Immature natural killer cell (primary cell): ENCODE results near the gene PNPO. TPM values are rescaled to one million over a fixed set of nuclear protein-coding genes. Genes with fewer than 3 reads are reported as not detected.
"Not testable (repeated sequence)": the region's sequence is repeated elsewhere in the genome, so short reads cannot be mapped to it uniquely, and the experiment has no call there.

Experiments used
- DNase-seq, 3 donors: peaks; one replicate each; pipeline ENCODE4 v3.0.0; 2022; ENCODE audit warnings: mixed read lengths in 1 of 3
- H3K27ac Mint-ChIP-seq, 6 donors: one replicate each; pipeline ENCODE4 v1.8.0; 2020; ENCODE audit warnings: mixed read lengths in 6 of 6, mild to moderate bottlenecking in 5 of 6, inconsistent platforms in 4 of 6, moderate library complexity in 3 of 6
- H3K27me3 Mint-ChIP-seq, 3 donors: one replicate each; pipeline ENCODE4 v1.8.0; 2020 to 2021; ENCODE audit warnings: low read depth in 3 of 3, mild to moderate bottlenecking in 3 of 3, mixed read lengths in 3 of 3, moderate library complexity in 3 of 3, inconsistent platforms in 1 of 3
- H3K36me3 Mint-ChIP-seq, 3 donors: one replicate each; pipeline ENCODE4 v1.8.0; 2020; ENCODE audit warnings: mixed read lengths in 3 of 3, inconsistent platforms in 2 of 3, mild to moderate bottlenecking in 2 of 3
- H3K4me1 Mint-ChIP-seq, 2 donors: one replicate each; pipeline ENCODE4 v1.8.0; 2020; ENCODE audit warnings: inconsistent platforms in 2 of 2, mild to moderate bottlenecking in 2 of 2, mixed read lengths in 2 of 2, moderate library complexity in 1 of 2
- H3K4me3 Mint-ChIP-seq, 5 donors: one replicate each; pipeline ENCODE4 v1.8.0; 2020; ENCODE audit warnings: mild to moderate bottlenecking in 5 of 5, mixed read lengths in 5 of 5, inconsistent platforms in 3 of 5, moderate library complexity in 3 of 5
- H3K9me3 Mint-ChIP-seq, 6 donors: one replicate each; pipeline ENCODE4 v1.8.0; 2020; ENCODE audit warnings: mild to moderate bottlenecking in 6 of 6, mixed read lengths in 6 of 6, inconsistent platforms in 4 of 6, moderate library complexity in 3 of 6
- polyA plus RNA-seq, 3 donors: library from polyadenylated mRNA; unstranded; fragments of 300-500 nt; fragmentation: Illumina TruSeq; gene quantifications; one replicate each; pipeline ENCODE4 v1.2.3, GENCODE V29; 2021

The PNPO gene
- polyA plus RNA-seq, 3 donors from 2014 or later = 14.3 to 21.2 (median 18.6) TPM

GRCh38 chr17:47906443-47906842 is 34.9 kb upstream of the PNPO start:
- Mint-ChIP-seq H3K4me1 (peaks cover 41 to 68% of the 10 kb centered on the region in 2 donors), H3K4me3 (no peak overlapping the region), H3K27me3 (peaks cover 0 to 2% (median 0%) of the 10 kb centered on the region in 3 donors), H3K9me3 (no peaks in the 10 kb centered on the region), H3K36me3 (peaks cover 0 to 13% (median 0%) of the 10 kb centered on the region in 3 donors), H3K27ac (peak overlapping the region in 3 of 6 donors; percentile 13 to 78 (median 36))
- DNase-seq = no peak

- H3K36me3 Mint-ChIP-seq = peaks cover 0 to 8% (median 0%) of the 10 kb centered on the region in 3 donors
- peak overlapping the region; percentile 8 to 65 (median 44) for H3K27ac Mint-ChIP-seq
- peaks cover 30 to 56% of the 10 kb centered on the region in 2 donors for H3K4me1 Mint-ChIP-seq
- DNase-seq = no peak
- no peaks in the 10 kb centered on the region for H3K9me3 Mint-ChIP-seq
- H3K27me3 Mint-ChIP-seq = peaks cover 0 to 2% (median 1%) of the 10 kb centered on the region in 3 donors
- H3K4me3 Mint-ChIP-seq = peak overlapping the region; percentile 3 to 51 (median 36)
These were observed 33.3 kb upstream of the PNPO start for GRCh38 chr17:47907932-47908562.

GRCh38 chr17:47913050-47913449 is 28.3 kb upstream of the PNPO start:
- peaks cover 0 to 1% (median 0%) of the 10 kb centered on the region in 3 donors for H3K27me3 Mint-ChIP-seq
- peaks cover 12 to 27% of the 10 kb centered on the region in 2 donors for H3K4me1 Mint-ChIP-seq
- no peak overlapping the region for H3K4me3 Mint-ChIP-seq
- H3K36me3 Mint-ChIP-seq = peaks cover 6 to 14% (median 14%) of the 10 kb centered on the region in 3 donors
- H3K9me3 Mint-ChIP-seq = no peaks in the 10 kb centered on the region
- no peak overlapping the region for H3K27ac Mint-ChIP-seq
- no peak for DNase-seq

GRCh38 chr17:47914306-47914948 is 26.9 kb upstream of the PNPO start:
- peaks cover 4 to 17% of the 10 kb centered on the region in 2 donors for H3K4me1 Mint-ChIP-seq
- H3K4me3 Mint-ChIP-seq = no peak overlapping the region
- H3K36me3 Mint-ChIP-seq = peaks cover 6 to 14% (median 14%) of the 10 kb centered on the region in 3 donors
- H3K27ac Mint-ChIP-seq = peak overlapping the region in 2 of 6 donors; percentile 40 to 78
- no peak for DNase-seq
- H3K9me3 Mint-ChIP-seq = no peaks in the 10 kb centered on the region
- H3K27me3 Mint-ChIP-seq = peaks cover 0 to 1% (median 0%) of the 10 kb centered on the region in 3 donors

- Mint-ChIP-seq H3K4me3 (no peak overlapping the region), H3K9me3 (no peaks in the 10 kb centered on the region), H3K27ac (no peak overlapping the region), H3K36me3 (peaks cover 9 to 18% (median 14%) of the 10 kb centered on the region in 3 donors), H3K4me1 (peaks cover 4 to 7% of the 10 kb centered on the region in 2 donors), H3K27me3 (peaks cover 0 to 1% (median 0%) of the 10 kb centered on the region in 3 donors)
- DNase-seq = no peak
These were observed 25.5 kb upstream of the PNPO start for GRCh38 chr17:47915776-47916398.

GRCh38 chr17:47916489-47917208 is 24.7 kb upstream of the PNPO start:
- H3K27me3 Mint-ChIP-seq = peaks cover 0 to 1% (median 0%) of the 10 kb centered on the region in 3 donors
- H3K4me3 Mint-ChIP-seq = no peak overlapping the region
- peaks cover 4 to 7% of the 10 kb centered on the region in 2 donors for H3K4me1 Mint-ChIP-seq
- no peaks in the 10 kb centered on the region for H3K9me3 Mint-ChIP-seq
- no peak for DNase-seq
- H3K36me3 Mint-ChIP-seq = peaks cover 10 to 19% (median 17%) of the 10 kb centered on the region in 3 donors
- peak overlapping the region in 2 of 6 donors; percentile 35 to 52 for H3K27ac Mint-ChIP-seq

- Mint-ChIP-seq H3K36me3 (peaks cover 14 to 23% (median 19%) of the 10 kb centered on the region in 3 donors), H3K27ac (peak overlapping the region in 1 of 6 donors; percentile 45)
These were observed 23.8 kb upstream of the PNPO start for GRCh38 chr17:47917581-47917980.

GRCh38 chr17:47918006-47918405 is 23.4 kb upstream of the PNPO start:
- Mint-ChIP-seq H3K4me1 (peaks cover 3 to 7% of the 10 kb centered on the region in 2 donors), H3K4me3 (no peak overlapping the region), H3K27ac (peak overlapping the region in 2 of 6 donors; percentile 7 to 45), H3K36me3 (peaks cover 14 to 23% (median 19%) of the 10 kb centered on the region in 3 donors), H3K9me3 (no peaks in the 10 kb centered on the region), H3K27me3 (no peaks in the 10 kb centered on the region)
- no peak for DNase-seq

More at GRCh38 chr17:47917581-47917980, 23.8 kb upstream of the PNPO start:
- Mint-ChIP-seq H3K9me3 (no peaks in the 10 kb centered on the region), H3K4me1 (peaks cover 3 to 7% of the 10 kb centered on the region in 2 donors), H3K4me3 (no peak overlapping the region), H3K27me3 (no peaks in the 10 kb centered on the region)
- no peak for DNase-seq

GRCh38 chr17:47918991-47919390 is 22.4 kb upstream of the PNPO start:
- H3K27me3 Mint-ChIP-seq = no peaks in the 10 kb centered on the region
- H3K9me3 Mint-ChIP-seq = no peaks in the 10 kb centered on the region
- DNase-seq = no peak
- peaks cover 14 to 30% (median 19%) of the 10 kb centered on the region in 3 donors for H3K36me3 Mint-ChIP-seq
- peaks cover 3 to 7% of the 10 kb centered on the region in 2 donors for H3K4me1 Mint-ChIP-seq
- no peak overlapping the region for H3K27ac Mint-ChIP-seq
- H3K4me3 Mint-ChIP-seq = no peak overlapping the region

- peaks cover 14 to 37% (median 19%) of the 10 kb centered on the region in 3 donors for H3K36me3 Mint-ChIP-seq
- H3K27ac Mint-ChIP-seq = not testable (repeated sequence)
These were observed 21.5 kb upstream of the PNPO start for GRCh38 chr17:47919889-47920288.

GRCh38 chr17:47924785-47925677 is 16.3 kb upstream of the PNPO start:
- no peaks in the 10 kb centered on the region for H3K4me1 Mint-ChIP-seq
- peaks cover 0 to 4% (median 0%) of the 10 kb centered on the region in 3 donors for H3K27me3 Mint-ChIP-seq
- no peak overlapping the region for H3K27ac Mint-ChIP-seq
- H3K9me3 Mint-ChIP-seq = no peaks in the 10 kb centered on the region
- no peak overlapping the region for H3K4me3 Mint-ChIP-seq
- no peak for DNase-seq
- peaks cover 18 to 50% (median 25%) of the 10 kb centered on the region in 3 donors for H3K36me3 Mint-ChIP-seq

More at GRCh38 chr17:47919889-47920288, 21.5 kb upstream of the PNPO start:
- H3K4me1 Mint-ChIP-seq, H3K4me3 Mint-ChIP-seq, H3K27me3 Mint-ChIP-seq, H3K9me3 Mint-ChIP-seq, DNase-seq: not testable (repeated sequence)

- Mint-ChIP-seq H3K36me3 (peaks cover 16 to 52% (median 26%) of the 10 kb centered on the region in 3 donors), H3K9me3 (no peaks in the 10 kb centered on the region), H3K4me3 (no peak overlapping the region), H3K27me3 (peaks cover 0 to 4% (median 0%) of the 10 kb centered on the region in 3 donors), H3K4me1 (no peaks in the 10 kb centered on the region), H3K27ac (no peak overlapping the region)
- no peak for DNase-seq
These were observed 15.7 kb upstream of the PNPO start for GRCh38 chr17:47925678-47925988.
